NCI-H1092 treated with DMSO at 0.1 percent for 48 hours (cell line): ENCODE data around the gene MLEC.

Experiments
- DNase-seq: peaks from one replicate; lab custom pipeline; 2025; lab: John Stamatoyannopoulos, UW

MLEC gene, protein sequence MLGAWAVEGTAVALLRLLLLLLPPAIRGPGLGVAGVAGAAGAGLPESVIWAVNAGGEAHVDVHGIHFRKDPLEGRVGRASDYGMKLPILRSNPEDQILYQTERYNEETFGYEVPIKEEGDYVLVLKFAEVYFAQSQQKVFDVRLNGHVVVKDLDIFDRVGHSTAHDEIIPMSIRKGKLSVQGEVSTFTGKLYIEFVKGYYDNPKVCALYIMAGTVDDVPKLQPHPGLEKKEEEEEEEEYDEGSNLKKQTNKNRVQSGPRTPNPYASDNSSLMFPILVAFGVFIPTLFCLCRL

DNA sequence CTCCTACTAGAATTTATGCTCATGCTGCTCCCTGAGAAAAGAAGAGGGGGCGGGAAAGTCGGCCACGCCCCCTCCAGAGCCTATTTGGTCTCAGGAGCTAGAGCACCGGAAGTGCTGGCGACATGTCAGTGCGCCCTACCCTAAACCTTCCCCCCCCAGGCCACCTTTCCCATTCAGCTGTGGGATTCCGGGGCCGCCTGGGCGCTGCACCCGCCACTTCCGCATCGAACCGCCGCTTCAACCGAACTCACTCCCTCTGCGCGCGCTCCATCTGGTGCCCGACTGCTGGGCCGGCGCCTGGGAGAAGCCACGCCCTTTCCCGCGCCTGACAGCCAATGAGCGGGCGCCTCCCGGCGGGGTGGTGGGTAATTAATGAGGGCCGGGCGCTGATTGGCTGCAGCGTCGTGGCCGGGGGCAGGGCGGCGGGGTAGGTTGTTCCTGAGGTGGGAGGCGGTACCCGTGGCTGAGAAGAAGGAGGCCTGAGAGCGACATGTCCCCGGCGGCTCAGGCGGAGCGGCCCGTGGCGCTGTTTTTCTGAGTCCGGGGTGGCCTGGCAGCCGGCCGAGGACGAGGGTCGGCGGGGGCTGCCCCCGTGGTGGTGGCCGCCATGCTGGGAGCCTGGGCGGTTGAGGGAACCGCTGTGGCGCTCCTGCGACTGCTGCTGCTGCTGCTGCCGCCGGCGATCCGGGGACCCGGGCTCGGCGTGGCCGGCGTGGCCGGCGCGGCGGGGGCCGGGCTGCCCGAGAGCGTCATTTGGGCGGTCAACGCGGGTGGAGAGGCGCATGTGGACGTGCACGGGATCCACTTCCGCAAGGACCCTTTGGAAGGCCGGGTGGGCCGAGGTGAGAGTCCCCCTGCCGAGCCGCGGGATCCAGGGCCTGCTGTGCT lies at the start of gene MLEC:
Gene MLEC (plus strand): TSS at position 460 of the 888 bp plus-strand sequence. CDS start 148 bp downstream, at position 608.
- DNase-seq: peak; percentile 96

DNA sequence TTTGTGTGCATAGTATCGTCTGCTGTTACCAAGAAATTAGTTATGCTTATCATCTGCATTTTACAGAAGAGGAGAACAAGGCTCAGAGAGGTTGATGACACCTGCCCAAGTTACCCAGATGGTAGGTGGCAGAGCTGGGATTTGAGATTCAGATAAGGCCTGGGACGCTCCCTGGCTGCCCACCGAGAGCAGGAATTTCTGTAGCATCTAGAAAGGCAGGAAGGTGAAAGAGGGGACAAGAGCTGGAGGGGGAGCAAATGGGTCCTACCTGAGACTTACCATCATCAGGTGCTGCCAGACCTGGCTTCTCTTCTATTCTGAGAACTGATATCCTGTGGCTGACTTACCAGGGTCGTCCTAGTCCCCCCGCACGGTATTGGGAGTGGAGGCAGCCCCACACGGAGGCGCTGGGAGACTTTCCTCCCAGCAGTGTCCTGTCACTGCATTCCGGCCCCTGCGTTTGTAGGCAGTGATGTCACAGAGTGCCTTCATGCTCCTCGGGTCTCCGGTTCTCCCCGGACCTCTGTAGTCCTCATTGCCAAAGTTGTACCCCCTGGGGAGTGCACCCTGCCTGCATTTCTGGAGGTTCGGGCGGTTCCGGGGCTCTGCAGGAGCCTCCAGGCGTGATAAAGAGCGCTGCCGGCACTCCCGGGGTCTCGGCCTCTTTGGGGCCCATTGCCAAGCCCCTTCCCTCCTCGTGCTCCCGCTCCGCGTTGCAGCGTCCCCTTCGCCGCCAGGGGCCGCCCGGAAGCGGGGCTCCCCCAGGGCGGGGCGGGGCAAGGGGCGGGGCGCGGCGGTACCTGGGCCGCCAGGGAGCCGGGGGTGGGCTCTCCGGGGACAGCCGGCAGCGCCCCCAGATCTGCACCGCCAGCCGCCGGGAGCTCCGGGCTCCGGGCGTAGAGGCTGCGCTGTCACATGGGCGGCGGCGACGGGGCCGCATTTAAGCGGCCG lies 46.9 kb upstream of the MLEC start, which contains the start of gene CABP1:
Gene CABP1 (plus strand): TSS at position 856 of the 951 bp plus-strand sequence. CDS start 60 bp downstream, at position 916.
- no peak for DNase-seq

DNA sequence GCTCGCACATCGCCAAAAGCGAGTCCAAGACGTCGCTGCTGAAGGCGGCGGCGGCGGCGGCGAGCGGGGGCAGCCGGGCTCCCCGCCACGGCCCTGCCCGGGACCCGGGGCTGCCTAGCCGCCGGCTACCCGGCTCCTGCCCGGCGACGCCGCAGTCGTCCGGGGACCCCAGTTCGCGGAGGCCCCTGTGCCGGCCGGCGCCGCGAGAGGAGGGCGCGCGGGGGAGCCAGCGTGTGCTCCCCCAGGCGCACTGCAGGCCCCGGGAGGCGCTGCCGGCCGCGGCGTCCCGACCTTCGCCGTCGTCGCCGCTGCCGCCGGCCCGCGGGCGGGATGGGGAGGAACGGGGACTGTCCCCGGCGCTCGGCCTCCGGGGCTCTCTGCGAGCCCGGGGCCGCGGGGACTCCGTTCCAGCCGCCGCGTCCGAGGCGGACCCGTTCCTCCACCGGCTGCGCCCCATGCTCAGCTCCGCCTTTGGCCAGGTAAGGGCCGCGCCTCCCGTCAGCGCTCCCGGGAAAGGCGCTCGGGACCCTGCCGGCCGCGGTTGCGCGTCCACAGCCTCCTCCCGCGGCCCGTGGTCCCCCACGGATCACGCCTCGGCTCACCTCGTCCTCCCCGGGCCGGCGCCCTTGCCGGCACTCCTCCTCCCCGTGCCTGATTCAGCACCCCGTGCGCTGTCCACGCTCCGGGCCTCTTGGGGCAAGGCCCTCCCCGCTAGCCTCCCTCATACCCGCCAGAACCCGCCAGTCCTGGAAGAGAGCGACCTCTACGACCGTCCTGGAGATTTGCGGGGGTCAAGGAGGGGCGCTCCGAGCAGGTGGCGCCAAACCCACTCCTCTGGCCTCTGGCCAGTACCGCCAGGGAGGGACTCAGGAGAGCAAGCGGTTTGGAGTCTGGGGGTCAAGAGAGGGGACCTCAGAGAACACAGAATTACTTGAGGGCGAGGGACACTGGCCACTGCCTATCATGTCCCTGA lies 45.8 kb upstream of the MLEC start:
- DNase-seq: no peak

DNA sequence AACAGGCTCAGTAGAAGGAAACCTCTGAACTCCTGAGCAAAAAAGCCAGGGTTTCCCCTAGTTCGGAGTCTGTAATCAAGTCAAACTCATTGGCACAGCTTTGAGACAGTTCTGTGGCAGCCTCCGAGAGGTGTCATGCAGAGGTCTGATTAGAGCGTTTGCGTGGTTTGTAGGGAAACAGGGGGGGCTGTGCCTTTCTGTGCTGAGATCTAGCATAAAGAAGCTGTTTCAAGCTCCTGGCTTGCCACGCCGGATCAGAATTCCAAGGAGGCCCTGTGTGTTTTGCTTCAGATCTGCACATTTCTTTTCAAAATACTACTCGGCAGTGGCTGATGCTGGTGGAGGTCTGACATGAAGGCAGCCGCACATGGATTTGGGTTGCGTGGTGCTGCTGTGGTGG lies 44.8 kb upstream of the MLEC start:
- no peak for DNase-seq

DNA sequence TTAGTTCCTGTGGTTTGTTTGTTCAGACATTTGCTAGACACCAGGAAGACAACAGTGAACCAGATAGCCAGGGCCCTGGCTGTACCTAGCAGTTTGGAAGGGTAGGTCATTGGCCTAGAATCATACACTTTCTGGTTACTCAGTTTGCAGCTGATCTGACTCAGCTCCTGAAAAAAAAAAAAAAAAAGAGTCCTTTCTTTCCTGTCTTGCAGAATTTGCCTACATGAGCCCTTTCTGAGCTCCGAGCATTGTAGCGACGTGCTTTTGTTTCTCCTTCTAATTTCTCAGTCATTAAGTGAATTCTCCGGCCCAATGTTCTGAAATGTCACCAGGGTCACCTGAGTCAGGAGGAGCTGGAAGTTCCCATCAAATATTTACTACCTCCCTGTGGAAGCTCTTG lies 44.1 kb upstream of the MLEC start:
- DNase-seq: no peak

DNA sequence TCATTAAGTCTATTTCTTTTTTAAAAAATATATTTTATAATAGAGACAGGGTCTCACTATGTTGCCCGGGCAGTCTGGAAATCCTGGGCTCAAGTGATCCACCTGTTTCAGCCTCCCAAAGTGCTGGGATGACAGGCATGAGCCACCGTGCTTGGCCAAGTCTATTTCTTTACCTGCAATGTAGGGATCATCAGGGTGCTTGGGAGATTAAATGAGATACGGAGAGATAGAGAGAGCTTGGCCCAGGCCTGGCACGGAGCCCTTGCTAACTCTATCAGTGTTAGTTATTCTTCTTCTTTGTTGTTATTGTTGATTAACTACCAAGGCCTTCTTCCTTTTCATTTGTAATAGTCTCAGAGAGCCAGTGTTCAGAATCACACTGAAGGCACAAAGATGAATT lies 43.4 kb upstream of the MLEC start:
- no peak for DNase-seq

DNA sequence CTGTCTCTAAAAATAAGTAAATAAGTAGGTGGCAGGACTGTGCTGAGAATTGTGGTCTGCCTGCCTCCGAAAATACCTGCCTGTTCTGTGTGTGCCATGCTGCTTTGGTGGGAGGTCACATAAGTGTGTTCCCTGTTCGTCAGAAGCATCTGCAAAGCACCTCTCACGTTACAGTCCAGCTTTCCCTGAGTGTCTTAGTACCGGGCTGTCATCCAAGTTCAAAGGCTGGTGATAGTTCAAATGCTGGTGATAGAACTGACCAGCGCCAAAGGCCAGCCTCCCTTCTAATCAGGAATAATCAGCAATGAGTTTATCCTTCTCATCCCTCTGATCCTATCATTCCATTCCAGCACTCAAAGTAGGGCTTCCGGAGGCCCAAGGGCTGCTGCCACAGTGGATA lies 40.9 kb upstream of the MLEC start:
- no peak for DNase-seq

DNA sequence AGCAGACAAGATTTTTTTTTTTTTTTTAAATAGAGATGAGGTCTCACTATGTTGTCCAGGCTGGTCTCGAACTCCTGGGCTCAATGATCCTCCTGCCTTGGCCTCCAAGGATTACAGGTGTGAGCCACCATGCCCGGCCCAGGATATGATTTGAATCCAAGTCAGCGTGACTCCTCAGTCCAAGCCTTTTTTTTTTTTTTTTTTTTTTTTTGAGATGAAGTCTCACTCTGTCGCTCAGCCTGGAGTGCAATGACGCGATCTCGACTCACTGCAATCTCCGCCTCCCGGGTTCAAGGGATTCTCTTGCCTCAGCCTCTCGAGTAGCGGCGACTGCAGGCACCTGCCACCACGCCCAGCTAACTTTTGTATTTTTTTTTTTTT lies 39.6 kb upstream of the MLEC start:
- no peak for DNase-seq

DNA sequence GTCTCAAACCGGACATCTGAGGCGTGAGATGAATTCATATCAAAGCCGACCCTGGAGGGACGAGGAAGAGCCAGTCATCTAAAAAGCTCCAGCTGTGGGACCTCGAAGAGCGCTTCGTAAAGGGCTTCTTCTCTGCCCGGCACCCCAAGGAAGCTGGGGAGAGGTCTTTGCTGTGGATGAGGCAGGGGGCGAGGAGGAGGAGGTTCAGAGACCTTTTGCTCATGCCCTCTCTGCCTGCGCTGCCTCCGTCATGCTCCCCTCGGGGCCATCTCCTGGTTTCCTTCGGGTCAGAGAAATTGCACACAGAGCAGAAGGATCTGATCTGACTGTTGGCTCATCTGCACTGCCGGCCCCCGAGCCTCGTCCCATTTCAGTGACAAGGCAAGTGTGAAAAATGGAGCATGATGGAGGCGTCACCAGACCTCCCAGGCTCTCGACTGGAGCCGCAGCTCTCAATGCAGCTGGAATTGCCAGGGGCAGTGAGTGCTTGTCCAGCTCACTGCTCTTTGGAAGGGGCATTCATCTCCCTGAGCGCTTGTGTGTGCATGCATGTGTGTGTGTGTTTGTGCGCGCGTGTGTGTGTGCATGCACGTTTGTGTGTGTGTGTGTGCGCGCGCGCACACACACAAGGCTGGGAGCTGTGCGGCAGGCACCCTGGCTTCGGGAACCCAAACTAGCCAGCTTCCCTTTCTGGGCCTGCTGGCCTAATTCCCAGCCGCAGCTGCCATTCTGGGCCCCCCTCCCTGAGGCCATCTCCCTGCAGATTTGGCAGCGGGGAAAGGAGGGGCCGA lies 37.3 kb upstream of the MLEC start:
- DNase-seq: no peak

DNA sequence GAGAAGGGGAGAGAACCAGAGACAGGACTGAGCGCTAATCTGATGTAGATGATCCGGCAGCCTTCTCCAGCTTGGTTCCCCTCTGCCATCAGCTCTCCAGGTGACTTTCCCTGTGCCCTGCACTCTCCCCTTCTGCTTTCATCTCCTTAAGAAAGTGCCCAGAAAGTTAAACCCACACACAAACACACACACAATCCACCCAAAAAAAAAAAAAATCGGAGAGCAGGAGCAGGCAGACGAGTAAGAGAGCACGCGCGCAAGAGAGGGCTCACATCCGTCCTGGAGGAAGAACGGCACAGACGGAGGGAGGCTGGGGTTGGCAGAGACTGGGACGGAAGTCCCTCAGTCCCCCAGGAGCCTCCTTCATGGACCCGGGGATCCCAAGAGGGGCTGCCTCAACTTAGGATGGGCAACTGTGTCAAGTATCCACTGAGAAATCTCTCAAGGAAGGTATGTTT lies 36.7 kb upstream of the MLEC start:
- no peak for DNase-seq

DNA sequence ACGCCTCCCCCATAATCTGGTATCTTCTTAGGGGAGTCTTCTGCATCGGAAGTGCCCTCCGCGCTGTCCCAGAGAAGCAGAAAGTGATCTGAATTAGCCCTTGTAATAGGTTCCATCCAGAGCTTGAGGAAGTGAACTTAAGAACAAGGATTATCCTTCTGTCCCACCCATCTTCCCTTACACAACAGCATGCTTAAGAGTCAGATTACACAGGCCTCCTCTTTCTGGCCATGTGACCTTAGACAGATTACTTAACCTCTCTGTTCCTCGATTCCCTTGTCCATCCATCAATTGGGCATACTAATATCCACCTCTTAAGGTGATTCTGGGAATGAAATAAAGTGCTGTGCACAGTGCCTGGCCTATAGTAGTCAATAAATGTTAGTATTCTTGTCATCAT lies 35.1 kb upstream of the MLEC start:
- DNase-seq: no peak

DNA sequence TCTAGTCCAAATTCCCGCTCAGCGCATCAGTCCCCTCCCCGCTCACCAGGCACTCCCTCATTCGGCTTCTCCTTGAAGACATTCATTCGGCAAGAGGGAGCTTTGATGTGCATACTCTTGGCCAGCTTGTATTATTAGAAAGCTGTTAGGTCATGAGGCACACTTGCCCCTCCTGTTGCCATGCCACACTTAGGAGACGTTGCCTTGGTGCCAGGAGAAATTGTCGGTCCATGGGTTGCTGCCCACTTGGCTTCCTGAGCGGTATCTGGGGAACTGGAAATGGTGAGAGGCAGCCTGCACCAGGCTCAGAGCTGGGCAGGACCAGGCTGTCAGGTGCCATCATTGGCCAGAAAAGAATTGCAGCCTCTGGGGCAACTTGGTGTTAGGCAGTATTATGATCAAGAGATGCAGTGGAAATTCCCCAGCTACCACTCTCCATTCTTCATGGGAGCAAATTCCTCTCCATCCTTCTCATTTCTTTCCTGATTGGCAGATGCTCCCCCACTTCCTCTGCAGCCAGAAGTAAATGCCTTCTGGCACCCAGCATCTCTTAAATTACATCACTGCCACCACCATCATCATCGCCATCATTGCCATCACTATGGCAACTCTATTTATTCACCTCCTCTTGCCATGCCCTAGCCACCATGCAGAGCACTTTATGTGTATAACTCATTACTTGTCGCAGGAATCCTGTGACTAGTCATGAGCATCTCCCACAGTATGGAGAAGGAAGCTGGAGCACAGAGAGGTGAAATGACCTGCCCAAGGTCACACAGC lies 34.1 kb upstream of the MLEC start:
- no peak for DNase-seq

DNA sequence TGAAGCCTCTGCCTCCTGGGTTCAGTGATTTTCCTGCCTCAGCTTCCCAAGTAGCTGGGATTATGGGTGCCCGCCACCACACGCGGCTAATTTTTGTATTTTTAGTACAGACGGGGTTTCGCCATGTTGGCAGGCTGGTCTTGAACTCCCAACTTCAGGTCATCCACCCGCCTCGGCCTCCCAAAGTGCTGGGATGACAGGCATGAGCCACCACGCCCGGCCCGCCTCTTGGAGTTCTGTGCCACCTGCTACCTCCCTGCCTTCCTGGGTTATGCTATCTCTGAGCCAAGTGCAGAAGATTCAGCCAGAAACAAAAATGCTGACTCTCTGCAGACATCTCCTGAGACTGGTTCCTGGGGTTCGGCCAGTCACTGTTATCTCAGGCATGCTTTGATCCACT lies 33.3 kb upstream of the MLEC start:
- DNase-seq: no peak

DNA sequence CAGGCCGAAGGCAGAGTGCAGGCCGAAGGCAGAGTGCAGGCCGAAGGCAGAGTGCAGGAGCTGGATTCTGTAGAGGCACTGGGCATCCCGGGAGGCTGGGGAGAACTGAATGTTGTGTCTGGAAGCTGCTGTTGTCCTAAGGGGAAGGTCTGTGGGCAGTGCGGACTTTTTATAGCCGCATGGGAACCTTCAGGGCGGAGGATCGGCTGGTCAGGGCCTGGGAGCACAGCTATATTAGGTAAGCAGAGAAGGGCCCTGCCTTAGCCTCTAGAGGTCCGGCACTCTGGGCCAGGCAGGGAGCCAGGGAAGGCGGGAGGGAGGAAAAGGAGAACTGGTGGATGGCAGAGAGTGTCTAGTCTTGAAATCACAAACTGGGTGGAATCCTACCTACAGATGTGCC lies 32.3 kb upstream of the MLEC start:
- no peak for DNase-seq

DNA sequence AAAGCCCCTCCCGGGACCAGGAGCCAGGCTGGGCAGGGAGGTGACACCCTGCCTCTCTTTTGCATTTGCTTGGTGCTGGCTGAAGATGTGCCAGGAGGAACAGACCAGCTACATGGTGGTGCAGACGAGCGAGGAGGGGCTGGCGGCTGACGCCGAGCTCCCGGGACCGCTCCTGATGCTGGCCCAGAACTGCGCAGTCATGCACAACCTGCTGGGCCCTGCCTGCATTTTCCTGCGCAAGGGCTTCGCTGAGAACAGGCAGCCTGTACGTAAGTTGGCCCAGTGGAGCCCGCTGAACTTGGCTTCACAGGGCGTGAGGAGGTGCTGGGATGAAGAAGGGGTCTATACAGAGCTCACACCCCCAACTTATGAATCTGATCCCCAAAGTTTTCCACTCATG lies 30.9 kb upstream of the MLEC start:
- DNase-seq: no peak

DNA sequence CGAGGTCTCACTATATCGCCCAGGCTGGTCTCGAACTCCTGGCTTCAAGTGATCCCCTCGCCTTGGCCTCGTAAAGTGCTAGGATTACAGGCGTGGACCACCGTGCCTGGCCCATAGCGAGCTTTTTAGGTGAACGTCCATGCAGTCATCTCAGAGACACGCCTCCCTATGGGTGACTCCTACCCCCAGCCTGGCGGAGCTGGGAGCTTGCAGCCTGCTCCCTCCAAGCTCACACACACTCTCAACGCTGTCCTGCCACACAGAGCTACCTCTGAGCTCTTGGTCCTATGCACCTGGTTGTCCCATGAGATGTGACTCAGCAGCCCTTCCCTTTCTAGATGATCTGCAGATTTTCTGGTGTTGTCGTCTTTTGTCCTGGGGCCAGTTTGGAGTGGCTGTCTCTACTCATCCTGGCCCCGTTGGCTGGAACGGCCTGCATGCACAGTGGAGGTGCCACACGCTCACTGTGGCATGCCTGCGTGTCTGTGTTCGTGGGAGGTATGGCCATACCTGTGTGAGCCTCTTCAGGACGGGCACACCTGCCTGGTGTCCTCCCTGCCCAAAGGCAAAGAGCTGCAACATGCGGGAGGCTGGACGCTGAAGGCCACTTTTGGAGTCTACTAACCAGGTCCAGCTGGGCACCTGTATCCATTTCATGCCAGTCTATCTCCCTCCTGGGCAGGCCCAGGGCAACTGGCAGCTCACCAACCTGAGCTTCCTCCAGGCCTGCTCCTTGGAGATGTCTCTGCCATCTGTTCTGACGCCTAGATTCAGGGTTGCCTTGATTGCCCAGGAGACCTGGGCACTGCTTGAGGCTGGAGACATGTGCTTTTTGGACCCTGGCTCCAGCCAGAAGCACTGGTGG lies 28.4 kb upstream of the MLEC start:
- no peak for DNase-seq

DNA sequence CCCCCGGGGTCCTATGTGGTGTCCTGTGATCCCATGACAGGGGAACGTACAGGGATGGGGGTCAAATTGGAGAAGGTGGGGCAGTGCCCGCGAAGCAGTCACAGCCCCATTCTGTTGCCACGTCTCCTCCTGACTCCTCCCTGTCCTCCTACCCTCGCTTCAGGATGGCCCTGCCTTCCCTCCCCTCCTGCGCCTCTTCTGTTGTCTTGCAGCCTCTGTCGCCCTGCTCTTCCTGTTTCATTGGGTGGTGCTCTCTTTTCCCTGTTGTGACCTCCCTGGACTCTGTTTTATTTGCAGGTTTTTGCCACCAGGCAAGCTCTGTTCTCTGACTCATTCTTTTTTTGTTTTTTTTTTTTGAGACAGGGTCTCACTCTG lies 27.8 kb upstream of the MLEC start:
- no peak for DNase-seq

DNA sequence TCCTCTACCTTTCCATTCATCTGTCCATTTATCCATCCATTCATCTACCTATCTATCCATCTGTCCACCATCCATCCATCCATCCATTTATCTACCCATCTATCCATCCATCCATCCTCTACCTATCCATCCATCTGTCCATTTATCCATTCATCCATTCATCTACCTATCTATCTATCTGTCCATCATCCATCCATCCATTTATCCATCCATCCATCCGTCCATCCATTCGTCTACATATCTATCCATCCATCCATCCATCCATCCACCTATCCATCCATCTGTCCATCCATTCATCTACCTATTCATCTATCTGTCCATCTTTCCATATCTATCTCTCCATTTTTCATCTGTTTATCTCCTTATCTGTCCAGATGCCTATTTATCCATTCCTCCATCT lies 25.5 kb upstream of the MLEC start:
- DNase-seq: no peak
